HG02973 (cell line): Measurements from ENCODE around the gene TBX1.

Experiments used
- ATAC-seq: cut with Tn5 transposase; IDR thresholded peaks from one replicate; pipeline ENCODE4 v1.9.1; 2021; ENCODE audit warnings: moderate library complexity; ENCODE audit not compliant: unreplicated experiment

The TBX1 gene

GRCh38 chr22:19751497-19752245 lies 8.9 kb upstream of the TBX1 start:
- ATAC-seq, result no peak

- no peak for ATAC-seq
Measured at GRCh38 chr22:19753090-19753842, 7.3 kb upstream of the TBX1 start.

- ATAC-seq, result no peak
Measured at GRCh38 chr22:19753996-19754700, 6.4 kb upstream of the TBX1 start.

GRCh38 chr22:19754701-19755144 lies 5.9 kb upstream of the TBX1 start:
- ATAC-seq, result no peak

GRCh38 chr22:19755145-19755710 lies 5.3 kb upstream of the TBX1 start:
- no peak for ATAC-seq

- ATAC-seq, result no peak
Measured at GRCh38 chr22:19755722-19756287, 4.8 kb upstream of the TBX1 start.

- no peak for ATAC-seq
Measured at GRCh38 chr22:19756288-19757128, 4.1 kb upstream of the TBX1 start.

- ATAC-seq, result no peak
Measured at GRCh38 chr22:19757140-19757984, 3.2 kb upstream of the TBX1 start.

- no peak for ATAC-seq
Measured at GRCh38 chr22:19757985-19758895, 2.3 kb upstream of the TBX1 start.

GRCh38 chr22:19758896-19759426 lies 1.6 kb upstream of the TBX1 start:
- no peak for ATAC-seq

GRCh38 chr22:19759427-19760057 lies 1.0 kb upstream of the TBX1 start:
- no peak for ATAC-seq

- no peak for ATAC-seq
Measured at GRCh38 chr22:19760951-19761724, 560 bp downstream of the TBX1 start.

GRCh38 chr22:19761725-19762567 lies 1.4 kb downstream of the TBX1 start:
- ATAC-seq, result no peak

- no peak for ATAC-seq
Measured at GRCh38 chr22:19762568-19763457, 2.2 kb downstream of the TBX1 start.
